WTC11 (cell line): ENCODE data around the gene NCKAP5. TPM values are rescaled to one million over a fixed set of nuclear protein-coding genes. Genes with fewer than 3 reads are reported as not detected.

ENCODE experiments used
- ATAC-seq: fragments of 200-7000 bp; cut with Tn5 transposase; 2 replicates; pipeline ENCODE4 v1.10.0; 2021; ENCODE audit warnings: mild to moderate bottlenecking, moderate library complexity
- CTCF ChIA-PET: fragments of 300-600 bp; sonication (Branson Sonifier 250); formaldehyde crosslinking; loops from one replicate; lab custom pipeline; 2021; ENCODE audit warnings: antibody characterized with exemption; lab: Charles Lee
- POLR2A ChIA-PET: fragments of 350-600 bp; sonication (Branson Sonifier 250); formaldehyde crosslinking; loops from one replicate; lab custom pipeline; 2021; ENCODE audit warnings: antibody characterized with exemption; lab: Charles Lee
- DNase-seq: peaks from one replicate; pipeline ENCODE4 v3.0.0; 2021; ENCODE audit warnings: low spot score
- H3K27ac Mint-ChIP-seq: 2 replicates; pipeline ENCODE4 v1.8.0; 2021; ENCODE audit warnings: mixed read lengths
- H3K27me3 Mint-ChIP-seq: 2 replicates; pipeline ENCODE4 v1.8.0; 2021; ENCODE audit warnings: low read depth, mild to moderate bottlenecking, moderate library complexity, mixed read lengths
- H3K36me3 Mint-ChIP-seq: 2 replicates; pipeline ENCODE4 v1.8.0; 2021; ENCODE audit warnings: mixed read lengths
- H3K4me1 Mint-ChIP-seq: 2 replicates; pipeline ENCODE4 v1.8.0; 2022; ENCODE audit warnings: mixed read lengths
- H3K4me3 Mint-ChIP-seq: 2 replicates; pipeline ENCODE4 v1.8.0; 2021; ENCODE audit warnings: mild to moderate bottlenecking, moderate library complexity, mixed read lengths
- H3K9me3 Mint-ChIP-seq: 2 replicates; pipeline ENCODE4 v1.8.0; 2021; ENCODE audit warnings: mixed read lengths
- AR ChIP-seq: fragments of 250-450 bp; sonication (Bioruptor Pico); IDR thresholded peaks from 2 replicates; pipeline ENCODE4 v1.9.0; 2021; ENCODE audit warnings: mild to moderate bottlenecking
- CBFB ChIP-seq: sonication (generic); formaldehyde crosslinking; IDR thresholded peaks from 2 replicates; pipeline ENCODE4 v1.8.1; 2022; ENCODE audit warnings: mild to moderate bottlenecking, low read depth, missing genetic modification reagents
- E2F1 ChIP-seq: sonication (generic); formaldehyde crosslinking; IDR thresholded peaks from 2 replicates; pipeline ENCODE4 v1.8.0; 2022; ENCODE audit warnings: mild to moderate bottlenecking, missing genetic modification reagents
- FOXK1 ChIP-seq: sonication (generic); formaldehyde crosslinking; IDR thresholded peaks from 2 replicates; pipeline ENCODE4 v1.8.0; 2022; ENCODE audit warnings: mild to moderate bottlenecking, moderate library complexity, missing genetic modification reagents
- HMGA2 ChIP-seq: fragments of 250-450 bp; sonication (Bioruptor Pico); IDR thresholded peaks from 2 replicates; pipeline ENCODE4 v1.4.0; 2021; ENCODE audit warnings: mild to moderate bottlenecking, moderate library complexity
- IRF2 ChIP-seq: sonication (generic); formaldehyde crosslinking; IDR thresholded peaks from 2 replicates; pipeline ENCODE4 v1.8.0; 2022; ENCODE audit warnings: low read depth, missing genetic modification reagents, borderline replicate concordance
- MYBL2 ChIP-seq: sonication (generic); formaldehyde crosslinking; IDR thresholded peaks from 2 replicates; pipeline ENCODE4 v1.8.1; 2023; ENCODE audit warnings: mild to moderate bottlenecking, moderate library complexity, missing genetic modification reagents
- NFYB ChIP-seq: sonication (generic); formaldehyde crosslinking; conservative IDR thresholded peaks from 2 replicates; pipeline ENCODE4 v1.8.0; 2022; ENCODE audit warnings: low read depth, missing genetic modification reagents
- OVOL2 ChIP-seq: fragments of 250-450 bp; sonication (Bioruptor Pico); IDR thresholded peaks from 2 replicates; pipeline ENCODE4 v1.9.0; 2021; ENCODE audit warnings: mild to moderate bottlenecking, borderline replicate concordance
- PRRX2 ChIP-seq: fragments of 250-450 bp; sonication (Bioruptor Pico); IDR thresholded peaks from 2 replicates; pipeline ENCODE4 v1.8.0; 2021; ENCODE audit warnings: mild to moderate bottlenecking
- RELA ChIP-seq: sonication (generic); formaldehyde crosslinking; IDR thresholded peaks from 2 replicates; pipeline ENCODE4 v1.8.1; 2022; ENCODE audit warnings: missing genetic modification reagents, mild to moderate bottlenecking, borderline replicate concordance
- USF2 ChIP-seq: sonication (generic); formaldehyde crosslinking; IDR thresholded peaks from 2 replicates; pipeline ENCODE4 v1.8.1; 2023; ENCODE audit warnings: mild to moderate bottlenecking, missing genetic modification reagents, moderate library complexity
- ZNF281 ChIP-seq: sonication (generic); formaldehyde crosslinking; IDR thresholded peaks from 2 replicates; pipeline ENCODE4 v1.8.0; 2023; ENCODE audit warnings: mild to moderate bottlenecking, missing genetic modification reagents
- ZNF416 ChIP-seq: fragments of 250-450 bp; sonication (Bioruptor Pico); IDR thresholded peaks from 2 replicates; pipeline ENCODE4 v1.9.0; 2021; ENCODE audit warnings: mild to moderate bottlenecking, inconsistent platforms
- ZNF425 ChIP-seq: fragments of 250-450 bp; sonication (Bioruptor Pico); conservative IDR thresholded peaks from 2 replicates; pipeline ENCODE4 v1.9.0; 2021; ENCODE audit warnings: mild to moderate bottlenecking
- total RNA-seq: library from RNA; stranded (reverse); gene quantifications from 3 replicates; pipeline ENCODE4 v1.2.3, GENCODE V29; 2021

NCKAP5 gene
- total RNA-seq, 1 experiment from 2014 or later: 0.55 TPM

GRCh38 chr2:133599211-133599803 is 31.0 kb upstream of the NCKAP5 start (continued):
- TF ChIP-seq CBFB (CRISPR knock-in tag) (no peak), PRRX2 (CRISPR knock-in tag) (no peak)

- CTCF ChIA-PET: interaction anchor here (1.5 kb wide), 1 partner anchor 181 kb away, joined by 3 read pairs; no protein-coding TSS in a partner anchor
- no peak for DNase-seq
- Mint-ChIP-seq H3K27me3 (no peaks in the 10 kb centered on the region; the same call in 1 of the 2 replicates), H3K4me1 (peaks cover 25% of the 10 kb centered on the region), H3K4me3 (no peak overlapping the region), H3K9me3 (no peaks in the 10 kb centered on the region), H3K36me3 (no peaks in the 10 kb centered on the region), H3K27ac (no peak overlapping the region)
- TF ChIP-seq ZNF425 (CRISPR knock-in tag) (no peak), FOXK1 (CRISPR knock-in tag) (no peak), NFYB (CRISPR knock-in tag) (no peak), ZNF416 (CRISPR knock-in tag) (no peak), OVOL2 (CRISPR knock-in tag) (no peak), RELA (CRISPR knock-in tag) (no peak), E2F1 (no peak), MYBL2 (no peak), ZNF281 (CRISPR knock-in tag) (no peak), HMGA2 (CRISPR knock-in tag) (no peak), AR (CRISPR knock-in tag) (no peak), IRF2 (no peak), USF2 (no peak)
- no peak for ATAC-seq
- POLR2A ChIA-PET: no interaction called here
Observed at GRCh38 chr2:133598769-133599168, 30.5 kb upstream of the NCKAP5 start.
